K562 (cell line): ENCODE measurements around the gene ZNF597. TPM values are rescaled to one million over a fixed set of nuclear protein-coding genes. Genes with fewer than 3 reads are reported as not detected.
A peak's percentile ranks its signal among the peaks of the same experiment; 100 is the strongest.

Source experiments
- ATAC-seq: fragments of 200-7000 bp; cut with Tn5 transposase; 3 replicates; pipeline ENCODE4 v1.9.1; 2020; ENCODE audit warnings: moderate library complexity
- BruUV-seq: library from RNA; stranded (reverse); fragments of 400-500 nt; replicated peaks from 2 replicates; lab custom pipeline; 2021; lab: Mats Ljungman, UMichigan
- CTCF ChIA-PET: fragments of 300-600 bp; formaldehyde crosslinking; extraction: SDS; loops from one replicate; lab custom pipeline; 2021; ENCODE audit warnings: low intra/inter-chr PET ratio; lab: Yijun Ruan, JAX
- POLR2A ChIA-PET: fragments of 300-600, 350-650 bp; sonication (Branson Sonifier 250); formaldehyde crosslinking; extraction: SDS; loops from one replicate; lab custom pipeline; 2021; ENCODE audit warnings: antibody characterized with exemption, inconsistent platforms; lab: Yijun Ruan, JAX
- DNase-seq, 4 experiments: peaks; one replicate each; pipeline versions ENCODE4 v3.0.0 to v3.0.0-alpha.2; 2011 to 2018; ENCODE audit warnings: low spot score in 3 of 4, mixed read lengths in 3 of 4; ENCODE audit errors: extremely low read depth in 1 of 4
- FAIRE-seq: peaks from 2 replicates; lab custom pipeline; 2011; peaks lifted over from hg19 to GRCh38; lab: Jason Lieb, UNC
- H2AFZ ChIP-seq: 2 replicates; pipeline ENCODE4 v1.6.0; 2011; ENCODE audit warnings: low read depth, low read length, control low read depth, inconsistent platforms
- H3K27ac ChIP-seq: fragments of 200-600 bp; 3 replicates; pipeline ENCODE4 v1.8.0; 2011; ENCODE audit warnings: low read depth, mild to moderate bottlenecking, control low read depth, inconsistent platforms, low read length, moderate library complexity, mixed read lengths; ENCODE audit errors: extremely low read depth
- H3K27me3 ChIP-seq, 2 experiments: fragments of 300-600 bp in 1 of 2; 2 replicates in 1 of 2; 3 replicates in 1 of 2; pipeline versions ENCODE4 v1.6.0 to v1.8.0; 2011; ENCODE audit warnings: inconsistent platforms in 2 of 2, low read length in 2 of 2, mild to moderate bottlenecking in 1 of 2, mixed read lengths in 1 of 2, moderate library complexity in 1 of 2; ENCODE audit not compliant: control insufficient read depth in 2 of 2, insufficient read depth in 2 of 2
- H3K36me3 ChIP-seq: fragments of 300-600 bp; 3 replicates; pipeline ENCODE4 v1.8.0; 2011; ENCODE audit warnings: mild to moderate bottlenecking, low read length, inconsistent platforms; ENCODE audit not compliant: control insufficient read depth, insufficient read depth
- H3K4me1 ChIP-seq, 2 experiments: fragments of 200-600 bp in 1 of 2; replicated peaks in 1 of 2; 2 replicates in 1 of 2; 3 replicates in 1 of 2; pipeline versions ENCODE4 v1.5.1 to v1.8.0; 2011; ENCODE audit warnings: inconsistent platforms in 2 of 2, low read length in 2 of 2, mild to moderate bottlenecking in 1 of 2, mixed read lengths in 1 of 2, moderate library complexity in 1 of 2; ENCODE audit not compliant: control insufficient read depth in 2 of 2, insufficient read depth in 2 of 2
- H3K4me2 ChIP-seq: 2 replicates; pipeline ENCODE4 v1.6.1; 2011; ENCODE audit warnings: low read length, control low read depth, inconsistent platforms, mixed read lengths; ENCODE audit not compliant: insufficient read depth
- H3K4me3 ChIP-seq: fragments of 200-600 bp; sonication (generic), shearing (Covaris generic); 2 replicates; pipeline ENCODE4 v1.5.1; 2016; ENCODE audit warnings: control low read depth, inconsistent platforms
- H3K79me2 ChIP-seq: fragments of 200-600 bp; 3 replicates; pipeline ENCODE4 v1.8.0; 2011; ENCODE audit warnings: low read length, inconsistent platforms; ENCODE audit not compliant: control insufficient read depth, insufficient read depth
- H3K9ac ChIP-seq, 2 experiments: 2 replicates each; pipeline versions ENCODE4 v1.6.0 to v1.6.1; 2011; ENCODE audit warnings: low read depth in 2 of 2, low read length in 2 of 2, control low read depth in 1 of 2, inconsistent platforms in 1 of 2, mild to moderate bottlenecking in 1 of 2, mixed read lengths in 1 of 2; ENCODE audit not compliant: insufficient read depth in 1 of 2
- H3K9me1 ChIP-seq: one replicate; pipeline ENCODE4 v1.6.0; 2011; ENCODE audit warnings: inconsistent platforms, mild to moderate bottlenecking, low read length, moderate library complexity; ENCODE audit not compliant: control insufficient read depth, insufficient read depth
- H3K9me3 ChIP-seq: replicated peaks from 2 replicates; pipeline ENCODE4 v1.5.1; 2011; ENCODE audit warnings: low read depth, low read length, inconsistent platforms; ENCODE audit not compliant: control insufficient read depth, insufficient read depth
- H4K20me1 ChIP-seq: replicated peaks from 2 replicates; pipeline ENCODE4 v1.6.1; 2011; ENCODE audit warnings: low read length, inconsistent platforms, mixed read lengths; ENCODE audit not compliant: control insufficient read depth, insufficient read depth
- BCOR ChIP-seq: fragments of 450-650 bp; IDR thresholded peaks from 2 replicates; pipeline ENCODE4 v1.6.1; 2016
- CREB3 ChIP-seq: fragments of 450-650 bp; conservative IDR thresholded peaks from 2 replicates; pipeline ENCODE4 v1.6.1; 2016; ENCODE audit warnings: missing genetic modification characterization, low read depth, mild to moderate bottlenecking, missing compliant biosample characterization, moderate library complexity
- ETV1 ChIP-seq: fragments of 450-650 bp; conservative IDR thresholded peaks from 2 replicates; pipeline ENCODE4 v1.6.1; 2016; ENCODE audit warnings: missing genetic modification characterization, control low read depth, low read depth, missing compliant biosample characterization
- FOXP1 ChIP-seq: sonication (generic); formaldehyde crosslinking; IDR thresholded peaks from 2 replicates; pipeline ENCODE4 v1.8.0; 2022; ENCODE audit warnings: mild to moderate bottlenecking, missing genetic modification reagents
- HDAC1 ChIP-seq, 2 experiments: fragments of 450-650 bp; IDR thresholded peaks; 2 replicates each; pipeline ENCODE4 v1.6.1; 2016 to 2017; ENCODE audit warnings: inconsistent platforms in 1 of 2, mild to moderate bottlenecking in 1 of 2, moderate library complexity in 1 of 2
- KLF16 ChIP-seq: IDR thresholded peaks from 2 replicates; pipeline ENCODE4 v1.6.1; 2016; ENCODE audit warnings: antibody characterized with exemption
- LARP7 ChIP-seq: fragments of 450-650 bp; IDR thresholded peaks from 2 replicates; pipeline ENCODE4 v1.6.1; 2016
- NKRF ChIP-seq: fragments of 450-650 bp; IDR thresholded peaks from 2 replicates; pipeline ENCODE4 v1.6.1; 2016; ENCODE audit warnings: borderline replicate concordance
- NUFIP1 ChIP-seq: fragments of 450-650 bp; IDR thresholded peaks from 2 replicates; pipeline ENCODE4 v1.6.1; 2018; ENCODE audit not compliant: partially characterized antibody
- PREB ChIP-seq: sonication (generic); formaldehyde crosslinking; IDR thresholded peaks from 2 replicates; pipeline ENCODE4 v1.8.1; 2023; ENCODE audit warnings: mild to moderate bottlenecking, missing genetic modification reagents
- PTRF ChIP-seq: fragments of 450-650 bp; IDR thresholded peaks from 2 replicates; pipeline ENCODE4 v1.6.1; 2016; ENCODE audit warnings: mild to moderate bottlenecking, missing genetic modification characterization, missing compliant biosample characterization
- SMARCE1 ChIP-seq: fragments of 450-650 bp; IDR thresholded peaks from 2 replicates; pipeline ENCODE4 v1.7.1; 2016; ENCODE audit warnings: mild to moderate bottlenecking
- SPI1 ChIP-seq: IDR thresholded peaks from 2 replicates; pipeline ENCODE4 v1.6.1; 2011; ENCODE audit warnings: low read depth, low read length, control low read depth, borderline replicate concordance
- TAL1 ChIP-seq: fragments of 450-650 bp; IDR thresholded peaks from 2 replicates; pipeline ENCODE4 v1.6.1; 2016; ENCODE audit warnings: mild to moderate bottlenecking
- TFAM ChIP-seq: fragments of 250-450 bp; sonication (Bioruptor Pico); conservative IDR thresholded peaks from 2 replicates; pipeline ENCODE4 v1.5.0; 2021; ENCODE audit warnings: mild to moderate bottlenecking, moderate library complexity
- ZC3H11A ChIP-seq: IDR thresholded peaks from 2 replicates; pipeline ENCODE4 v1.6.1; 2012; ENCODE audit warnings: low read depth, low read length, improper control_type of control experiment
- ZNF133 ChIP-seq: fragments of 250-450 bp; sonication (Bioruptor Pico); IDR thresholded peaks from 2 replicates; pipeline ENCODE4 v1.4.0; 2020; ENCODE audit warnings: mild to moderate bottlenecking
- ZNF263 ChIP-seq: sonication (generic); formaldehyde crosslinking; IDR thresholded peaks from 2 replicates; pipeline ENCODE4 v1.8.0; 2022; ENCODE audit warnings: mild to moderate bottlenecking, missing genetic modification reagents, borderline replicate concordance
- WGBS: fragments of 100-300 bp; shearing (Covaris generic); methylation state at CpG from one replicate; pipeline ENCODE4 v1.1.6; 2016; ENCODE audit warnings: low coverage, mixed read lengths; ENCODE audit not compliant: insufficient coverage; ENCODE audit errors: missing lambda C conversion rate; 5-methylcytosine and 5-hydroxymethylcytosine counted together
- in situ Hi-C: fragments of 300-500 bp; cut with MboI; formaldehyde crosslinking; loops from 4 replicates; pipeline ENCODE4 v1.15.0; 2018; ENCODE audit warnings: inconsistent platforms, mixed read lengths
- intact Hi-C: fragments of 100-400 bp; cut with micrococcal nuclease; formaldehyde crosslinking; loops from 2 replicates; pipeline ENCODE4 v1.14.2; 2022
- polyA plus RNA-seq, 8 experiments: library from polyadenylated mRNA; depleted of rRNA in 4 of 8; stranded (reverse) in 5 of 8; unstranded in 3 of 8; fragments of >200 nt; fragmentation: Nextera tagmentation in 2 of 8; fragmentation: Illumina TruSeq in 1 of 8; extraction: Ambion mirVana in 2 of 8; extraction: Trizol in 1 of 8; gene quantifications; 2 replicates each; pipeline versions ENCODE4 v1.2.1 to v1.2.3, GENCODE V29; 2011 to 2014; ENCODE audit warnings: inconsistent platforms in 1 of 8, missing spikeins in 1 of 8
- total RNA-seq, 7 experiments: library from RNA; depleted of rRNA in 6 of 7; stranded (reverse); fragments of >200 nt in 6 of 7; fragmentation: Illumina TruSeq in 2 of 7; extraction: Trizol in 2 of 7; gene quantifications; 2 replicates each; pipeline versions ENCODE4 v1.2.1 to v1.2.3, GENCODE V29; 2011 to 2021; ENCODE audit warnings: low replicate concordance in 1 of 7

The ZNF597 gene
- total and polyA plus RNA-seq, 9 of the 15 experiments (the other 6 are each of a cell fraction or from before 2014, with no cell fraction given): 0.14 to 0.68 (median 0.42) TPM

- TF ChIP-seq NKRF (0 out of 2 replicates have a peak, but pooled peaks have one; percentile 56), ZNF133 (CRISPR knock-in tag) (no peak), SPI1 (no peak), SMARCE1 (peak; percentile 17; the same call in 1 of the 2 replicates), FOXP1 (CRISPR knock-in tag) (peak; percentile 38; the same call in 1 of the 2 replicates), HDAC1 (IDR thresholded peaks at IDR 0.05) (peak in 1 of 2 experiments; percentile 45; a peak in 1 of 4 replicates), ZC3H11A (0 out of 2 replicates have a peak, but pooled peaks have one; percentile 4)
Observed at GRCh38 chr16:3400446-3400778, 42.9 kb downstream of the ZNF597 start (continued).

GRCh38 chr16:3389663-3390338 is 53.5 kb downstream of the ZNF597 start:
- CTCF ChIA-PET: no interaction called here
- DNase-seq (peak in 2 of 4 experiments; percentile 32 to 41), FAIRE-seq (no peak), ATAC-seq (peak; percentile 65)
- H3K9me3 ChIP-seq: peaks cover 20% of the 10 kb centered on the region
- no peak overlapping the region for H3K4me3 ChIP-seq
- H3K27ac ChIP-seq: peak overlapping the region; percentile 73
- H3K36me3 ChIP-seq: peaks cover 69% of the 10 kb centered on the region
- H3K4me1 ChIP-seq: peaks cover 22 to 27% of the 10 kb centered on the region in 2 experiments
- intact Hi-C loops: no loop called here
- 40% methylated on average over 9 of the region's 9 CpGs for WGBS
- H3K9ac ChIP-seq: peak overlapping the region in 1 of 2 experiments; percentile 70; a peak in 1 of 4 replicates
- peak overlapping the region; percentile 70 for H3K4me2 ChIP-seq
- in situ Hi-C loops: no loop called here
- POLR2A ChIA-PET: interaction anchor here (1.0 kb wide), 1 partner anchor 12 kb away, joined by 6 read pairs; the partner anchor contains the start of genes ZNF174 and ZSCAN32
- no peaks in the 10 kb centered on the region for H4K20me1 ChIP-seq
- no peaks in the 10 kb centered on the region for H3K9me1 ChIP-seq
- no peaks in the 10 kb centered on the region for H3K27me3 ChIP-seq
- BruUV-seq: no TSS peak
- peaks cover 36% of the 10 kb centered on the region for H3K79me2 ChIP-seq
- no peak overlapping the region for H2AFZ ChIP-seq
- TF ChIP-seq ETV1 (no peak), CREB3 (tag) (no peak), KLF16 (no peak), PREB (CRISPR knock-in tag) (no peak), TAL1 (0 out of 2 replicates have a peak, but pooled peaks have one; percentile 11), TFAM (no peak), NUFIP1 (no peak), BCOR (no peak), LARP7 (no peak), PTRF (tag) (no peak), ZNF263 (CRISPR knock-in tag) (0 out of 2 replicates have a peak, but pooled peaks have one; percentile 20)
